Retinal pigment epithelial cell (primary cell): ENCODE data around the gene TSPAN13.

Experiments used
- DNase-seq: peaks from one replicate; pipeline ENCODE4 v3.0.0-alpha.2; 2010; ENCODE audit warnings: low read depth
- H3K4me3 ChIP-seq: 2 replicates; pipeline ENCODE4 v1.5.1; 2011; ENCODE audit warnings: mild to moderate bottlenecking, low read length, control low read depth, moderate library complexity
- TF ChIP-seq, protein P1 (sequence below): conservative IDR thresholded peaks from 2 replicates; pipeline ENCODE4 v1.5.1; 2011; ENCODE audit warnings: low read depth, low read length, control low read depth, inconsistent platforms

Gene TSPAN13

DNA sequence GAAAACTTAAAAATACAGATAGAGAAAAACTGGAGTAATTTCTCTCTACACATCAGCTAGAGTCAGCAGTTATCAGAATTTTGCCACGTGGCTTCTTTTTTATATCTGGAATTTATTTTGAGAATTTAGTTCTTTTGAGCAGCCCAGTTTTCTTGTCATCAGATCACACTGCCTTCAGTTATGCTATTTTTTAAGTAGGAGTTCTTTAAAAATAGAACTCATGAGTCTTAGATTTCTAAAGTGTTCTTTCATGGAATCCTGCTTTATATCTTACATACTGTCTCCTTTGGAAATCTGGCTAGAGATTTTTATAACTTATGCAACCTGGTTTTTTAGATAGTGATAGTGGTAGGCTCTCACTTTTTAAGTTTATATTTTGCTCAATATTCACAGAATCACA lies 27.0 kb downstream of the TSPAN13 start:
- TF ChIP-seq, protein P1, sequence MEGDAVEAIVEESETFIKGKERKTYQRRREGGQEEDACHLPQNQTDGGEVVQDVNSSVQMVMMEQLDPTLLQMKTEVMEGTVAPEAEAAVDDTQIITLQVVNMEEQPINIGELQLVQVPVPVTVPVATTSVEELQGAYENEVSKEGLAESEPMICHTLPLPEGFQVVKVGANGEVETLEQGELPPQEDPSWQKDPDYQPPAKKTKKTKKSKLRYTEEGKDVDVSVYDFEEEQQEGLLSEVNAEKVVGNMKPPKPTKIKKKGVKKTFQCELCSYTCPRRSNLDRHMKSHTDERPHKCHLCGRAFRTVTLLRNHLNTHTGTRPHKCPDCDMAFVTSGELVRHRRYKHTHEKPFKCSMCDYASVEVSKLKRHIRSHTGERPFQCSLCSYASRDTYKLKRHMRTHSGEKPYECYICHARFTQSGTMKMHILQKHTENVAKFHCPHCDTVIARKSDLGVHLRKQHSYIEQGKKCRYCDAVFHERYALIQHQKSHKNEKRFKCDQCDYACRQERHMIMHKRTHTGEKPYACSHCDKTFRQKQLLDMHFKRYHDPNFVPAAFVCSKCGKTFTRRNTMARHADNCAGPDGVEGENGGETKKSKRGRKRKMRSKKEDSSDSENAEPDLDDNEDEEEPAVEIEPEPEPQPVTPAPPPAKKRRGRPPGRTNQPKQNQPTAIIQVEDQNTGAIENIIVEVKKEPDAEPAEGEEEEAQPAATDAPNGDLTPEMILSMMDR: no peak
- DNase-seq: no peak
- no peak overlapping the region for H3K4me3 ChIP-seq

DNA sequence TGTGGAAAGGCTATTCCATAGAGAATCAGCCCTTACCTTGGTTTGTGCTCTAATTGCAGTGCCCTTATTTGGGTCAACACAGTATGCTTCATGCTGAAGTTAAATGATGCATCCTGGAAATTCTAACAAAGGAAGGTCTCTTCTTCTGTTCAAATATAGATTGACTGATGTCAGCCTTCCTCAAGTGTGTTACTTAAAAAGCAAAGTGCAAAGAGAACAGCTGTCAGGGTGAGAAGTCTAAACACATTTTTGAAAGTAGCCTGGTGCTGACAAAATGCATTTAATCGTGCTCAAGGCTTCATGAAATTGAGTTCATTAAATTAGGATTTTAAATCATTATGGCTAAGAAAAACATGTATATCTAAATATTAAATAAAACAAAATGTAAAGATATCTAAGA lies 31.8 kb downstream of the TSPAN13 start:
- H3K4me3 ChIP-seq: no peak overlapping the region
- TF ChIP-seq, protein P1: no peak
- DNase-seq: no peak

DNA sequence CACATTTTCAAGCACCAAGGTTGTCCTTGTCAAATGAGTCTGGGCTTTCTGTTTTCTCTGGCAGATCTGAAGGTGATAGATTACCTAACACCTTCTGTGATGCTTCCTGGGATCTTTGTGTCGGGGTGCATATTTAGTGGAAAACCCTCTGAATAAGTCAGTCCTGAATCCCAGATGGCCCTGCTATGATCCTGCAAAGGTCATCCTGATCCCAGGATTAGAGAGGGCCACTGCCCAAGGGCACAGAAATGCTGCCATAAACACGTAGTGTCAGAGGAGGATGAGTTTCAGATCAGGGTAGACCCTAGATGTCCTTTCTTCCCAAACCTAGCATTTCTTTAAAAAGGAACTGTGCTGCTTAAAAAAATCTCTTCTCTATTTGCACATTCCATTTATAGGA lies 32.3 kb downstream of the TSPAN13 start:
- no peak for DNase-seq
- TF ChIP-seq, protein P1: no peak
- no peak overlapping the region for H3K4me3 ChIP-seq

DNA sequence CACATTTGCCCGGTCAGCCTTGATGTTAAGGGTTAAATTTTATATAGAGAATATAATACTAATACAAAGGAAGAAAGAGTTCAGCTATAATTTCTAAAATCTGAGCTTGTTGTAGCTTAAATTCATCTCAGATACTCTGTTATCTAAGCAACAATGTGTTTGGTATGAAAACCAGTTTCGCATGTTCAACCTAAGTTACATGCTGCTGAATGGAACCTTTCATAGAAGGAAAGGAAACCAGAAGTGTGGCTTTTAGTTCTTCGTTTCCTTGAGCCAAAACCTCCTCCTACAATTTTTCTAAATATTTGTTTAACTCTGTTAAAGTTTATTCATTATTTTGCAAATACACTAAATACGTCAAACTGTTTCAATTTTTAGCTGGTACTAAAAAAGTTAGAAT lies 32.7 kb downstream of the TSPAN13 start:
- H3K4me3 ChIP-seq: no peak overlapping the region
- TF ChIP-seq, protein P1: no peak
- no peak for DNase-seq

DNA sequence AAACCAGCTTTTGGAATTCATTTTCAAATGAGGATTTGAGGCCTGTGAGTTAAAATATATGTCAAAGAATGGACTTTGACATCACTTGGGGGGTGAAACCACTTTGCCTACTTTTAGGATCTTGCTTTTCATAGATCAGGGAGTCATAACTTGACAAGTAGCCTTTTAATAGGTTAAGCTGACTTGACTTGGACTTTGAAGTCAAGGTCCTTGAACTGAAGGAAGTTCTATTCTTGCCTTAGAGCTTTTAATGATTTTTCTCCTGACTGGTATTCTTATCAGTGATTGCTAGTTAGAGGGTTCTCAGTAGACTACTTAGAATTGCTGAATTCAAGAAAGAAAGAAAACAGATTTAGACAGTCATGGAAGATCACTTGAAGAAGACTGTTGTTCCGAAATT lies 33.6 kb downstream of the TSPAN13 start:
- TF ChIP-seq, protein P1: no peak
- no peak overlapping the region for H3K4me3 ChIP-seq
- DNase-seq: no peak

DNA sequence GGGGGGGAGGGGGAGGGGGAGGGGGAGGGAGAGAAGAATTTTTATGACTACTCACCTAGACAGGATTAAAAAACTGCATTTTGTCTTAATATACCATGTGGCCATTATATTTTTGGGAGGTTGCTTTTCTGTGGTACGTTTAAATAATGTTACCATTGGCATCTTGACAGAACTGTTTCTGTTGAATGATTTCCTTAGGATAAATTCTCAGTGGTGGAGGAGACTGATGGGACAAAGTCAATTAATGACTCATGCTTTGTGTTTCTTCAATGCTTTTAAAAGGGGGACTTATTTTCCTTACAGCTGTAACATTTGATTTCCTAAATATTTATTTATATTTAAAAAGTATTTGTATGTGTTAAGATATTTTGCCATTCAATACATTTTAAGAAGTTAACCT lies 37.5 kb downstream of the TSPAN13 start:
- no peak overlapping the region for H3K4me3 ChIP-seq
- TF ChIP-seq, protein P1: no peak
- DNase-seq: no peak

DNA sequence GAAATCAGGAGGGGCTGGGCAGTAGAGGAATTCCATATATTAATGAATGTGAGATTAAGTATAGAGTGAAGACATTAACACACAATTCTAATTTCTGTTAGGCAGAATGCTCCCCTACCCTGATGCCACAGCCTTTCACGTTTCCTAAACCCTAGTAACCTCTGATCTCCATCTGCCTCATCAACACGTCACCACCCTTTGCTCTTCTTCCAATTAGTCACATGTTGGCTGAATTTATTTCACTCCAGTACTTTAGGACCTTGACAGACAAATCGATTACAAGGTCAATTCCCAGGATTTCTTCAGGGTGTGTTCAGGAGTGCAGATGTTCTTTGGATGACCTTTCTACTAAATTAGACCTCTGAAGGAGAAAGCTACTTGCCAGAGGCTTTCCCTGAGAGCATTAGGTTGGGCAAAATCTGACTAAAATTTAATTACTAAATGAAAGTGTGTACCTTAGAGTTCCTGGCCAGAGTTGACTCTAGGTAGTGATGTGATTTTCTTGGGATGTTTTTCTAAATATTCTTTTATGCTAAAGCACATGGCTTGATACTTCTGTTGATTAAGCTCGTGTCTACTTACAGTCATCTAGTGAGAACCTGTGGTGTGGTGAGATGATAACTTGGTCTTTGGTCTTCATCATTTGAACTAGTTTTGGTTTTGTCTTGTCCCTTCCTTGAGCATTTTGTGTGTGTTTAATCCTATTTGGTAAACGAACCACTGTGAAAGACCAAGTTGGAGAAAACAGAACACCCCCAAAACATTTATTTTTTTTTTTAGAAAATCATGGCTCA lies 38.5 kb downstream of the TSPAN13 start:
- no peak overlapping the region for H3K4me3 ChIP-seq
- TF ChIP-seq, protein P1: no peak
- no peak for DNase-seq
